ENCODE measurements around the gene GNAS. TPM values are rescaled to one million over a fixed set of nuclear protein-coding genes. Genes with fewer than 3 reads are reported as not detected.

Gene GNAS
- total RNA-seq, 2 donors from 2014 or later: 1,032 to 1,202 TPM

- Histone ChIP-seq H3K27ac (no peak overlapping the region), H3K27me3 (no peaks in the 10 kb centered on the region), H3K4me1 (no peaks in the 10 kb centered on the region), H3K9me3 (no peaks in the 10 kb centered on the region), H3K4me3 (no peak overlapping the region), H3K36me3 (no peaks in the 10 kb centered on the region)
- TF ChIP-seq, protein P1, sequence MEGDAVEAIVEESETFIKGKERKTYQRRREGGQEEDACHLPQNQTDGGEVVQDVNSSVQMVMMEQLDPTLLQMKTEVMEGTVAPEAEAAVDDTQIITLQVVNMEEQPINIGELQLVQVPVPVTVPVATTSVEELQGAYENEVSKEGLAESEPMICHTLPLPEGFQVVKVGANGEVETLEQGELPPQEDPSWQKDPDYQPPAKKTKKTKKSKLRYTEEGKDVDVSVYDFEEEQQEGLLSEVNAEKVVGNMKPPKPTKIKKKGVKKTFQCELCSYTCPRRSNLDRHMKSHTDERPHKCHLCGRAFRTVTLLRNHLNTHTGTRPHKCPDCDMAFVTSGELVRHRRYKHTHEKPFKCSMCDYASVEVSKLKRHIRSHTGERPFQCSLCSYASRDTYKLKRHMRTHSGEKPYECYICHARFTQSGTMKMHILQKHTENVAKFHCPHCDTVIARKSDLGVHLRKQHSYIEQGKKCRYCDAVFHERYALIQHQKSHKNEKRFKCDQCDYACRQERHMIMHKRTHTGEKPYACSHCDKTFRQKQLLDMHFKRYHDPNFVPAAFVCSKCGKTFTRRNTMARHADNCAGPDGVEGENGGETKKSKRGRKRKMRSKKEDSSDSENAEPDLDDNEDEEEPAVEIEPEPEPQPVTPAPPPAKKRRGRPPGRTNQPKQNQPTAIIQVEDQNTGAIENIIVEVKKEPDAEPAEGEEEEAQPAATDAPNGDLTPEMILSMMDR (IDR thresholded peaks at IDR 0.05): no peak
- no peak for DNase-seq (ENCODE audit: low spot score)
These were observed 78.0 kb downstream of the GNAS start for GRCh38 chr20:58930496-58930895.

GRCh38 chr20:58932170-58932569 lies 79.7 kb downstream of the GNAS start:
- TF ChIP-seq, protein P1 (IDR thresholded peaks at IDR 0.05): no peak
- Histone ChIP-seq H3K36me3 (no peaks in the 10 kb centered on the region), H3K27me3 (no peaks in the 10 kb centered on the region), H3K4me1 (no peaks in the 10 kb centered on the region), H3K27ac (no peak overlapping the region), H3K4me3 (no peak overlapping the region), H3K9me3 (peaks cover 0 to 5% of the 10 kb centered on the region in 2 donors)
- no peak for DNase-seq (ENCODE audit: low spot score)

DNA sequence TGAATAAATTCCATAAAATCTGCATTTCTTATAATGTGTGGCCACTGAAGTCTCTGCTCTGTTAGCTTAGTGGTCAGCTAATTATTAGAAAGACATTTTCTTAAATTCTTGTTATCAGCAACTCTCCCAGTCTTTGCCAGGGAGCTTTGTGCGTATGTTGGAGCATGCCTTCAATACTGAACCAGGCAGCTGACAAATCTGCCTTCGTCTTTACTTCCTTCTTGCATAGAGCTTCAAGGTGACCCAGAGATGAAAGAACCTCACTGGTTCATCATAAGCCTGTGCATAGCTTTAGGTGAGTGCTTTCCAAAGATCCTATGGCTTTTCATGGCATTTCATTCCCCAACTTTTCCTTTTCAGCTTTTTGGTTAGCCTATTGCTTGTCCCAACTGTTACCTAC lies 85.6 kb downstream of the GNAS start:
- Histone ChIP-seq H3K27me3 (no peaks in the 10 kb centered on the region), H3K27ac (no peak overlapping the region), H3K4me1 (no peaks in the 10 kb centered on the region), H3K9me3 (peaks cover 0 to 5% of the 10 kb centered on the region in 2 donors), H3K4me3 (no peak overlapping the region), H3K36me3 (no peaks in the 10 kb centered on the region)
- TF ChIP-seq, protein P1 (IDR thresholded peaks at IDR 0.05): no peak
- no peak for DNase-seq (ENCODE audit: low spot score)

GRCh38 chr20:58938541-58938940 lies 86.0 kb downstream of the GNAS start:
- TF ChIP-seq, protein P1 (IDR thresholded peaks at IDR 0.05): no peak
- peaks cover 0 to 5% of the 10 kb centered on the region in 2 donors for H3K9me3 ChIP-seq
- no peak overlapping the region for H3K4me3 ChIP-seq
- H3K36me3 ChIP-seq: no peaks in the 10 kb centered on the region
- no peak for DNase-seq (ENCODE audit: low spot score)
- H3K4me1 ChIP-seq: no peaks in the 10 kb centered on the region
- no peaks in the 10 kb centered on the region for H3K27me3 ChIP-seq
- no peak overlapping the region for H3K27ac ChIP-seq

DNA sequence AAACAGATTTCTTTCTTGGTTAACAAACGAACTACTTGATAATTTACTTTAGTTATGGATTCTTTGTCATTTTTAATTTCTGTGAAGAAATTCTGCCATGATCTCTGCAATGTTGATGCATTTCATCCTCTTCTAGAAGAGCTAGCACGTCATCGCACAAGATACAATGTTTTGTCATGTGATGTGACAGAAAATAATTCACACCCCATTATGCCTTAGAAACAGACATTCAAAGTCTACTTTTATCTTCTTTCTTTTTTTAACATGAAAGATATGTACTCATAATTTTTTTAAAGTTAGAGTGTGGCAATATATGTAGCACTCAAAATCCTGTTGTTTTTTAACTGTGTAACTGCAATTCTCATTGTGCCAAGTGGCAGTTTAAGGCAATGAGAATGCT lies 89.0 kb downstream of the GNAS start:
- H3K9me3 ChIP-seq: peaks cover 0 to under 1% of the 10 kb centered on the region in 2 donors
- no peak overlapping the region for H3K27ac ChIP-seq
- no peaks in the 10 kb centered on the region for H3K4me1 ChIP-seq
- no peak for DNase-seq (ENCODE audit: low spot score)
- H3K27me3 ChIP-seq: no peaks in the 10 kb centered on the region
- TF ChIP-seq, protein P1 (IDR thresholded peaks at IDR 0.05): no peak
- no peak overlapping the region for H3K4me3 ChIP-seq
- H3K36me3 ChIP-seq: no peaks in the 10 kb centered on the region

GRCh38 chr20:58942549-58942948 lies 90.0 kb downstream of the GNAS start:
- TF ChIP-seq, protein P1 (IDR thresholded peaks at IDR 0.05): no peak
- no peak for DNase-seq (ENCODE audit: low spot score)
- no peaks in the 10 kb centered on the region for H3K9me3 ChIP-seq

More at GRCh38 chr20:58942549-58942948, 90.0 kb downstream of the GNAS start:
- Histone ChIP-seq H3K27ac (no peak overlapping the region), H3K36me3 (no peaks in the 10 kb centered on the region), H3K27me3 (no peaks in the 10 kb centered on the region), H3K4me3 (no peak overlapping the region), H3K4me1 (no peaks in the 10 kb centered on the region)

Data from right atrium auricular region (tissue), 2 donors.